ENCODE data around the gene OBSCN.
A peak's percentile ranks its signal among the peaks of the same experiment; 100 is the strongest.
"Not testable (repeated sequence)": the region's sequence is repeated elsewhere in the genome, so short reads cannot be mapped to it uniquely, and the experiment has no call there.

The OBSCN gene

GRCh38 chr1:228212966-228213844, 5.4 kb downstream of the OBSCN start:
- peak; percentile 71 for DNase-seq (ENCODE audit: low spot score)

GRCh38 chr1:228213917-228214808, 6.3 kb downstream of the OBSCN start:
- no peak for DNase-seq (ENCODE audit: low spot score)

DNA sequence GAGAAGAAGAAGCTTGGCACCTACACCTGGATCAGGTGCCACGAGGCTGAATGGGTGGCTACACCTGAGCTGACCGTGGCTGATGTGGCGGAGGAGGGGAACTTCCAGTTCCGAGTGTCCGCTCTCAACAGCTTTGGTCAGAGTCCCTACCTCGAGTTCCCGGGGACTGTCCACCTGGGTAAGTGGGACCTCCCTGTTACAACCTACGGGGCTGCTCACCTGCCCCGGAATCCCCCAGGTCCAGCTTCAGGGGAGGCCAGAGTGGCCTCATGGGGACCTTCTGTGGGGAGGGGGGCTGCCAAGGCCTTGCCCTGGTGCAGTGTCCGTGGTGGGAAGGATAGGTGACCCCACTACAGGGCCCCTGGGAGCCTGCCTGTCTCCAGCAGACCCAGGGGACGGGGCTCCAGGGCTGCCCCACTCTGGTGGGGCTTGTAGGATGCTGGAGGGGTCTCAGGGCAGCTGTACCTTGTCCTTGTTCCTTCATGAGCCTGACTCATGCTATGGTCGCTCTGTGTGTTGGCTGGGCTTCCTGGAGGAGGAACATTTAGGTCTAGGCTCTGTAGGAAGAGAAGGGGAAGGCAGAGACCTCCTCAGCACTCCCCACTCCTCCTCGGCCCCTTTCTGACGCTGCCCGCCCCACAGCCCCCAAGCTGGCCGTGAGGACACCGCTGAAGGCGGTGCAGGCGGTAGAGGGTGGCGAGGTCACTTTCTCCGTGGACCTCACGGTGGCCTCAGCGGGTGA, 7.2 kb downstream of the OBSCN start:
- DNase-seq (ENCODE audit: low spot score), result no peak

DNA sequence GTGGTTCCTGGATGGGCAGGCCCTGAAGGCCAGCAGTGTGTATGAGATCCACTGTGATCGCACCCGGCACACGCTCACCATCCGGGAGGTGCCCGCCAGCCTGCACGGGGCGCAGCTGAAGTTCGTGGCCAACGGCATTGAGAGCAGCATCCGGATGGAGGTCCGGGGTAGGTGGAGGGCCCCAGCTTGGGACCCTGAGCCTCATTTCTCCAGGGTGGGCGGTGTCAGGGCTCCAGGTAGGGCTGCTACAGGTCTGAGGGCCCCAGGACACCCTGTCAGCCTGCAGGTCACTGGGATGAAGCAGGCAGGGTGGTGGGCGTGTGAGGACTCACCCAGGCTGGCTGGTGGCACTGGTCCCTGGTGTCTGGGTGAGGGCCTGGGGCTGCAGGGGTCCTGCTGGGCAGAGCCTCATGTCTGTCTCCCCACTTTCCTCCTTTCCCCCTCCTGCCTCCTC, 7.8 kb downstream of the OBSCN start:
- no peak for DNase-seq (ENCODE audit: low spot score)

DNA sequence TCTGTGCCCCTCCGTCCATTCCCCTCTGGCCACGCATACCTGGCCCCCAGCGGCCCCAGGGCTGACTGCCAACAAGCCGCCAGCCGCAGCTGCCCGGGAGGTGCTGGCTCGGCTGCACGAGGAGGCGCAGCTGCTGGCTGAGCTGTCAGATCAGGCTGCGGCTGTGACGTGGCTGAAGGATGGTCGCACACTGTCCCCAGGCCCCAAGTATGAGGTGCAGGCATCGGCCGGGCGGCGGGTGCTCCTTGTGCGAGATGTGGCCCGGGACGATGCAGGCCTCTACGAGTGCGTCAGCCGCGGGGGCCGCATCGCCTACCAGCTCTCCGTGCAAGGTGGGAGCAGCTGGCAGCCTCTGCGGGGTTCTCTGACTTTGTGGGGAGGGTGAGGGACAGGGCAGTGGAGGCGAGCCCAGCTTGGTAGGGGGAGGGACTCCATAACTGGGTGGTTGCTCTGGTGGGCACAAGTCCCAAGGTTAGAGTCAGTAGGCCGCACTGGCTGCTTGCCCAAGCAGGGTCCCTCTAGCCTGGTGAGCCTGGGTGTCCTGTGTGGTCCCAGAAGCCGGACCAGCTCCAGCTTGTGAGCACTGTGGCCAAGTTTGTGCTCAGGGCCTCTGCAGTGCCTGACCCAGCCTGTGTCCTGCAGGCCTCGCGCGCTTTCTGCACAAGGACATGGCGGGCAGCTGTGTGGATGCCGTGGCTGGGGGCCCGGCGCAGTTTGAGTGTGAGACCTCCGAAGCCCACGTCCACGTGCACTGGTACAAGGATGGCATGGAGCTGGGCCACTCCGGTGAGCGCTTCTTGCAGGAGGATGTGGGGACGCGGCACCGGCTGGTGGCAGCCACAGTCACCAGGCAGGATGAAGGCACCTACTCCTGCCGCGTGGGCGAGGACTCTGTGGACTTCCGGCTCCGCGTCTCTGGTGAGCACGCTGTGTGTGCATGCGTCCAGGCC, 8.8 kb downstream of the OBSCN start:
- DNase-seq (ENCODE audit: low spot score), result no peak

GRCh38 chr1:228217551-228218344, 9.9 kb downstream of the OBSCN start:
- DNase-seq (ENCODE audit: low spot score), result no peak

DNA sequence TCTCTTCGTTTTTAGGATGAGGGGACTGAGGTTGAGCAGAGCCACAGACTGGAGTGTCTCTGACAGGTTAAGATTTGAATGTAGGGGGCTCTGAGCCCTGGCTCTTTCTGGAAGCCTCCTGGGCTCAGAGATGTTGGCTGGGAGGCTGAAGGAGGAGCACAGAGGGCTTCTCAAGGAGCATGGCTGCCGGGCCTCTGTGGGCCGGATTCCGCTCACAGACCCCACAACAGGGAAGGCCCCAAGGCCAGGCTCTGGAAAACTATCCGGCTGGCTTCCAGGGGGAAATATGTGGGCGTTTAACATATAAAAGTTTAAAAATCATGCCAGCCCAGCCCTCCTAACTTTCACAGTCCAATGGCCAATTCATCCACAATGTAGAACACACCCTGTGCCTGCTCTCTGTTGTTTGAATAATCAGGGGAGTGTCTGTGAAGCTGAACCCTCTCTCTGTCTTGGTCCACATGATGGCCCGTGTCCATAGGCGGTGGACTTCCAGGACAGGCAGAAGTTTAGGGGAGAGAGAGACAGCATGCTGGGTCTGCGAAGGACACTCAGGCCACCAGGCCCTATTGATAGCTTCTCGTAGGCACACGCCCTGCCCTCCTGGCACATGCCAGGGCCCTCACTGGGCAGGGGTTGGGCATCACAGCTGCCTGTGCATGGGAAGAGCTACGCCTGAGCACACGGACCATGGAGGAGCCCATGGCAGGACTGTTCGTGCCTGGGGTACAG, 10.8 kb downstream of the OBSCN start:
- DNase-seq (ENCODE audit: low spot score), result no peak

GRCh38 chr1:228219245-228219961, 11.6 kb downstream of the OBSCN start:
- DNase-seq (ENCODE audit: low spot score), result no peak

DNA sequence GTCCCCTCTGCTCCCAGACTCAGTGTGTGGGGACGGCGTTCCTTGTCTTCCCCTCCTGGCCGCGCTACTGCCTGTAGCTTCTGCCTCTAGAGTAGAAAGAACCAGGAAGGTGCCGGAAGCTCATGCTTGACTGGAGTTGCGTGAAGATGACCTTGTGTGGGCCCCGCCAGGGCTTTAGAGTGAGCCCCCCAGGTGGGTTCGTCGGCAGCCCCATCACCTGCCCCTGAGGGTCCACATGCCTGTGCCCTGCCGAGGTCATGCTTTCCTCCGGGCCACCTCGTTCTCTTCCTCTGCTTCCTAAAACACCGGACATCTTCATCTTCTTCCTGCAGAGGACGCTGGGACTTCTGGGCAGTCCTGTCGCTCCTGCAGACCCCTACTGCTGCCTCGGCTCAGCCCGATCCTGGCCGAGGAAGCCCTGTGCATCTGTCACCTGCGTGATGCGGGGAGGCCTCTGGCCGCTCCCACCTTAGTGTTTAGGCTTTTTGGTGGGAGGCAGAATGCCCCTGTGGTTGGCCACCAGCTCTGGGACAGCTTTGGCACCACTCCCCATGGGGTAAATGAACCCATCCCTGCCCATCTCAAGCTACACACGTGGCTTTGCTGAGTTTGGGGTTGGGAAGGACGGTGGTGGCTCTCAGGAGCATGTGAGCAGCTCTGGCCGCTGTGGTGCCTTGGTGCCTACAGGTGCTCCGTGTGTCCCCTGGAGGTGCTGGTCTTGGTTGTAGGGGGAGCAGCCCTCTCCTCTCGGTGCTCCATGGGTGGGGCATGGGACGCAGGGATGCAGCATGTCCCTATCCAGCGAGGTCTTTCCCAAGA, 12.3 kb downstream of the OBSCN start:
- DNase-seq (ENCODE audit: low spot score), result no peak

GRCh38 chr1:228221097-228221496, 13.3 kb downstream of the OBSCN start:
- DNase-seq (ENCODE audit: low spot score), result not testable (repeated sequence)

DNA sequence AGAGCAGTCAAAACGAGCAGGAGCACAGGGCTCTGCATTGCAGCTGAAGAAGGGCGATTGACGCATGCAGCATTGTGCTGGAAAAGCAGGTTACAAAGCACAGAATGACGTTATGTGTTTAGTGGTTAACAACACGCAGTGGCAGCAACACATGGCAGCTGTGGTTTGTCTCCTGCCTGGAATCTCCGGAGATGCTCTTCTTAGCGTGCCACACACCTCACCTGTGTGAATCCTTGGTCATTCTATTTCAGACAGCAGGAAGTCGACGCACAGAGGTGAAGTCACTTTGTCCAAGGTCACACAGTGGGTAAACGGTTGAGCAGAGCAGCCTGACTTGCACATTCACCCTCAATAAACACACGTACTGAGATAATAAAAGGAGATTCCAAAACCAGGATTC, 14.7 kb downstream of the OBSCN start:
- DNase-seq (ENCODE audit: low spot score), result no peak

- no peak for DNase-seq (ENCODE audit: low spot score)
These were observed 16.6 kb downstream of the OBSCN start for GRCh38 chr1:228224198-228225164.

GRCh38 chr1:228225165-228225710, 17.4 kb downstream of the OBSCN start:
- DNase-seq (ENCODE audit: low spot score), result no peak

GRCh38 chr1:228225740-228226139, 17.9 kb downstream of the OBSCN start:
- no peak for DNase-seq (ENCODE audit: low spot score)

DNA sequence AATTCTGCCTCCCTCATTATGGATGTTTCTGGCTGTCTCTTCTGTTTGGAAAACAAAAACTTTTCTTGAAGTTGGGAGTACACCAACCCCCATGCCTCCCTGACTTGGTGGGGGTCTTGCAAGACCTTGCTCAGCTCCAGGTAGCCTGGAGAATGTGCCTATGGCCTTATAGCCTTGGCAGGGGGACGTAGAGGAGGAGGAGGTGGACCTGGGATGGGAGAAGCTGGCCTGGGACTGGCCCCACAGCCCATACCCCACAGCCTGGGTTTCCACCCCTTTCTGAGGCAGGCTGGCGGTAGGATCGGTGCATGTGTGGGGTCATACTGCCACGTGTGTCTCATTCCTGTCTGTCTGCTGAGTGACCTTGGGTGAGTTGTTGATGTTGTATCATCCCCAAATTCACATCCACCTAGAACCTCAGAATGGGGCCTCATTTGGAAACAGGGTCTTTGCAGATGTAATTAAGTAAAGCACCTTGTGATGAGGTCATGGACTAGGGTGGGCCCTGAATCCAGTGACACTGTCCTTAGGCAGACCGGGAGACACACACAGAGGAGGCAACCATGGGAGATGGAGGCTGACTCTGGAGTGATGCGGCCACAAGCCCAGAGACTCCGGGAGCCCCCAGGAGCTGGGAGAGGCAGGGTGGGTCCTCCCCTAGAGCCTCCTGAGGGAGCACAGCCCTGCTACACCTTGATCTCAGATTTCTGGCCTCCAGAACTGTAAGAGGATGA, 18.5 kb downstream of the OBSCN start:
- DNase-seq (ENCODE audit: low spot score), result no peak

Measured in putamen (tissue), 1 donor.